ENCODE data around the gene TMC5.

Gene TMC5

DNA sequence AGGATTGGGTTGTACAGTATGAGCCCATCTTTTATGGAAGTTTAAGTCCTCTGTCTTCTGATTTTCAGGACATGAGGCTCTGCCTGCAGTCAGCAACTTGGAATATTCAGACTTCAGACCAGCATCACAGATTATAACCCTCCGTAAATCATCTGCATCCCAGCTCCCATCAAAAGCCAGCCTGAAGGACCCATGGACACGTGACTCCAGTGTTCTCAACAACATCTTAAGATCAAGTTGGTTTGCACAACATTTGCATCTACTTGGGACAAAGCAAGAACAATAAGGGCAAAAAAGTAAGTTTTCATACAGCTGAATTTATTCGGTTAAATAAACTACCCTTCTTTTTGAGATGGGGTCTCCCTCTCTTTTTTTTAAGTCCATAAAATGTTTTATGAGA is 12.7 kb downstream of the TMC5 start:
- no peaks in the 10 kb centered on the region for H3K36me3 ChIP-seq (ENCODE audit: control insufficient read depth, low read length)
- no peak overlapping the region for H3K27ac ChIP-seq (ENCODE audit: low read depth, low read length)
- no peaks in the 10 kb centered on the region for H3K79me2 ChIP-seq (ENCODE audit: control insufficient read depth, low read length)

DNA sequence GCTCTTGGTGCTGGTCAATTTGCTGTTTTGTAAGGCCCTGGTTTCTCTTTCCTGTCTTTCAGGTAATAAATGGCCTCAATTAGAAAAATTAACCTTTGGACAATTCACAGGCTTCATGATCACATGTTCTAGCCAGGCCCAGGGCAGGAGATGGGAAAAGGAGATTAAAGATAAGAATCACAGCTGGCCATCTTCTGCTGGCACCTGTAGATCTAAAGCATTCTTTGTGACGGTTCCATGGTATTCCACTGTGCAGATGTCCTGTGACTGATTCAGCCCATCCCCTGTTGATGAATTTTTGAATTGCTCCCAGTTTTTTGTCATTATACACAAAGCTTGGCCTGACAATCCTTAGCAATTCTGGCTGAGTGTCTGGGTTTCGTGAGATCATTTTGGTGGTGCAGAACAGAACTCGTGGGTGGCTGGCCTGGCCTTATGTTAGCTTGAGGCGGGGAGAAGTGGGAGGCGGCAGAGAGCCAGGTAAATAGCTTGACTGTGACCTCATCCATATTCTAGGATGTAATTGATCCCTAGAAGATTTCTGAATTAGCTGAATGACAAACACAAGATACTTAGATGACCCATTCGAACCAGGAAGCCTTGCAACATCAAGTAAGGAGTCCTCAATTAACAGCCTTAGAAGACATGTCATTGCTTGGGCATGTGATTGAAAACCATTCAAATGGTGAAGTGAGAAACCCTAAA is 14.1 kb downstream of the TMC5 start:
- H3F3A ChIP-seq (ENCODE audit: control insufficient read depth, insufficient read depth): no peaks in the 10 kb centered on the region
- H3K27me3 ChIP-seq (ENCODE audit: control insufficient read depth, low read length): no peaks in the 10 kb centered on the region
- no peaks in the 10 kb centered on the region for H3K9me2 ChIP-seq (replicated peaks; ENCODE audit: control insufficient read depth, low read length)
- no peaks in the 10 kb centered on the region for H3K79me2 ChIP-seq (ENCODE audit: control insufficient read depth, low read length)
- TF ChIP-seq EZH2phosphoT487 (IDR thresholded peaks at IDR 0.05; ENCODE audit: borderline replicate concordance, low read length): no peak
- TF ChIP-seq, protein P1, sequence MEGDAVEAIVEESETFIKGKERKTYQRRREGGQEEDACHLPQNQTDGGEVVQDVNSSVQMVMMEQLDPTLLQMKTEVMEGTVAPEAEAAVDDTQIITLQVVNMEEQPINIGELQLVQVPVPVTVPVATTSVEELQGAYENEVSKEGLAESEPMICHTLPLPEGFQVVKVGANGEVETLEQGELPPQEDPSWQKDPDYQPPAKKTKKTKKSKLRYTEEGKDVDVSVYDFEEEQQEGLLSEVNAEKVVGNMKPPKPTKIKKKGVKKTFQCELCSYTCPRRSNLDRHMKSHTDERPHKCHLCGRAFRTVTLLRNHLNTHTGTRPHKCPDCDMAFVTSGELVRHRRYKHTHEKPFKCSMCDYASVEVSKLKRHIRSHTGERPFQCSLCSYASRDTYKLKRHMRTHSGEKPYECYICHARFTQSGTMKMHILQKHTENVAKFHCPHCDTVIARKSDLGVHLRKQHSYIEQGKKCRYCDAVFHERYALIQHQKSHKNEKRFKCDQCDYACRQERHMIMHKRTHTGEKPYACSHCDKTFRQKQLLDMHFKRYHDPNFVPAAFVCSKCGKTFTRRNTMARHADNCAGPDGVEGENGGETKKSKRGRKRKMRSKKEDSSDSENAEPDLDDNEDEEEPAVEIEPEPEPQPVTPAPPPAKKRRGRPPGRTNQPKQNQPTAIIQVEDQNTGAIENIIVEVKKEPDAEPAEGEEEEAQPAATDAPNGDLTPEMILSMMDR (IDR thresholded peaks at IDR 0.05; ENCODE audit: low read depth, low read length, poor library complexity, severe bottlenecking): no peak
- no peaks in the 10 kb centered on the region for H4K20me1 ChIP-seq (ENCODE audit: control insufficient read depth, insufficient read depth, low read depth, low read length)
- H3K4me1 ChIP-seq (ENCODE audit: control insufficient read depth, low read length): peaks cover 12% of the 10 kb centered on the region
- H3K4me3 ChIP-seq (ENCODE audit: low read length): no peak overlapping the region
- H3K27ac ChIP-seq (ENCODE audit: low read depth, low read length): no peak overlapping the region
- no peaks in the 10 kb centered on the region for H3K9me3 ChIP-seq (ENCODE audit: control insufficient read depth, insufficient read depth, low read length)
- no peaks in the 10 kb centered on the region for H3K36me3 ChIP-seq (ENCODE audit: control insufficient read depth, low read length)
- no peak overlapping the region for H3K4me2 ChIP-seq (ENCODE audit: low read length)

More for the DNA sequence above, 12.7 kb downstream of the TMC5 start:
- no peaks in the 10 kb centered on the region for H3K9me2 ChIP-seq (replicated peaks; ENCODE audit: control insufficient read depth, low read length)
- H3K4me2 ChIP-seq (ENCODE audit: low read length): no peak overlapping the region
- H3K27me3 ChIP-seq (ENCODE audit: control insufficient read depth, low read length): no peaks in the 10 kb centered on the region
- H3F3A ChIP-seq (ENCODE audit: control insufficient read depth, insufficient read depth): no peaks in the 10 kb centered on the region
- no peak for TF ChIP-seq EZH2phosphoT487 (IDR thresholded peaks at IDR 0.05; ENCODE audit: borderline replicate concordance, low read length)
- TF ChIP-seq, protein P1 (IDR thresholded peaks at IDR 0.05; ENCODE audit: low read depth, low read length, poor library complexity, severe bottlenecking): no peak
- no peaks in the 10 kb centered on the region for H4K20me1 ChIP-seq (ENCODE audit: control insufficient read depth, insufficient read depth, low read depth, low read length)
- H3K4me3 ChIP-seq (ENCODE audit: low read length): no peak overlapping the region
- no peaks in the 10 kb centered on the region for H3K9me3 ChIP-seq (ENCODE audit: control insufficient read depth, insufficient read depth, low read length)
- peaks cover 5% of the 10 kb centered on the region for H3K4me1 ChIP-seq (ENCODE audit: control insufficient read depth, low read length)

DNA sequence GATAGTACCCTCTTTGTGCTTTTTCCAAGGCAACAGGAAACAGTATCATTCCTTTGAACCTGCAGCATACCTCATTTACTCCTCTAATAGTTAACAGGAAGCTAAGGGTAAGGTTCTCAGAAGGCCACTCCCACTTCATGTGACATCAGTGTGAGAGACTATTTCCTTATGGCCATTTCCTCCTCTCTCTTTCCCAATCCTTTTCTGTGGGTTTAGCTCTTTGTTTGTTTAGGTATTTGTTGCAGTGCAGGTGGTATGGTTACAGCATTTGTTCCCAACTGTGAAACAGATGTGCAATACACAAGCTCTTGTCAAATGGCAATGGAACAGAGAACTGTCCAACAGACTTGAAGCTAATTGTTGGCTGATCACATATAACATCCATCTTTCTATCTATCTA is 14.7 kb downstream of the TMC5 start:
- Histone ChIP-seq H3K36me3 (ENCODE audit: control insufficient read depth, low read length) (no peaks in the 10 kb centered on the region), H4K20me1 (ENCODE audit: control insufficient read depth, insufficient read depth, low read depth, low read length) (no peaks in the 10 kb centered on the region), H3K9me2 (replicated peaks; ENCODE audit: control insufficient read depth, low read length) (no peaks in the 10 kb centered on the region), H3K27me3 (ENCODE audit: control insufficient read depth, low read length) (no peaks in the 10 kb centered on the region), H3K9me3 (ENCODE audit: control insufficient read depth, insufficient read depth, low read length) (no peaks in the 10 kb centered on the region), H3K4me3 (ENCODE audit: low read length) (no peak overlapping the region), H3K4me1 (ENCODE audit: control insufficient read depth, low read length) (peaks cover 18% of the 10 kb centered on the region), H3F3A (ENCODE audit: control insufficient read depth, insufficient read depth) (no peaks in the 10 kb centered on the region), H3K4me2 (ENCODE audit: low read length) (no peak overlapping the region), H3K79me2 (ENCODE audit: control insufficient read depth, low read length) (no peaks in the 10 kb centered on the region), H3K27ac (ENCODE audit: low read depth, low read length) (no peak overlapping the region)
- TF ChIP-seq, protein P1 (IDR thresholded peaks at IDR 0.05; ENCODE audit: low read depth, low read length, poor library complexity, severe bottlenecking): no peak
- TF ChIP-seq EZH2phosphoT487 (IDR thresholded peaks at IDR 0.05; ENCODE audit: borderline replicate concordance, low read length): no peak

All from DOHH2 (cell line).